ENCODE data around the gene SEMA6A. TPM values are rescaled to one million over a fixed set of nuclear protein-coding genes. Genes with fewer than 3 reads are reported as not detected.

Gene SEMA6A
- total and polyA plus RNA-seq, 2 experiments from 2014 or later = 233 to 400 TPM

- Histone ChIP-seq H3K4me2 (no peak overlapping the region), H4K20me1 (replicated peaks; ENCODE audit: insufficient read depth) (peaks cover 17% of the 10 kb centered on the region; the same call in 1 of the 2 replicates), H3K27ac (ENCODE audit: low read depth) (peak overlapping the region; percentile 55), H3K79me2 (replicated peaks; ENCODE audit: insufficient read depth) (0 out of 2 replicates have a peak, but pooled peaks cover 7% of the 10 kb centered on the region), H3K27me3 (ENCODE audit: insufficient read depth) (no peaks in the 10 kb centered on the region), H3K9me2 (ENCODE audit: insufficient read depth) (no peaks in the 10 kb centered on the region), H3F3A (replicated peaks; ENCODE audit: low read depth) (peaks cover 17% of the 10 kb centered on the region), H3K36me3 (ENCODE audit: insufficient read depth) (peaks cover 97% of the 10 kb centered on the region), H3K4me1 (ENCODE audit: insufficient read depth) (no peaks in the 10 kb centered on the region), H2AFZ (no peak overlapping the region), H3K4me3 (no peak overlapping the region)
- H3K9me3 Mint-ChIP-seq = no peaks in the 10 kb centered on the region
- H3K27me3 Mint-ChIP-seq (ENCODE audit: insufficient read depth, low read depth, poor library complexity) = peaks cover 7% of the 10 kb centered on the region
- no peak overlapping the region for H3K27ac Mint-ChIP-seq
- H3K4me3 Mint-ChIP-seq = no peak overlapping the region
- DNase-seq (ENCODE audit: low spot score) = no peak
- TF ChIP-seq POLR2AphosphoS5 (IDR thresholded peaks at IDR 0.05; ENCODE audit: low read depth) (no peak), ZNF331 (CRISPR knock-in tag; IDR thresholded peaks at IDR 0.05; ENCODE audit: low read depth) (no peak), CTCF (conservative IDR thresholded peaks at IDR 0.05; ENCODE audit: low read depth in 2 of 2) (no peak), REST (IDR thresholded peaks at IDR 0.05; ENCODE audit: unreplicated experiment) (no peak), EZH2 (IDR thresholded peaks at IDR 0.05; ENCODE audit: low read depth, unreplicated experiment) (no peak), JUNB (IDR thresholded peaks at IDR 0.05; ENCODE audit: unreplicated experiment) (no peak), NANOG (IDR thresholded peaks at IDR 0.05; ENCODE audit: borderline replicate concordance) (no peak), EZH2phosphoT487 (IDR thresholded peaks at IDR 0.05; ENCODE audit: unreplicated experiment) (no peak), STAT1 (IDR thresholded peaks at IDR 0.05; ENCODE audit: unreplicated experiment) (no peak), CREB1 (CRISPR knock-in tag; IDR thresholded peaks at IDR 0.05; ENCODE audit: low read depth) (no peak), ZNF114 (CRISPR knock-in tag; IDR thresholded peaks at IDR 0.05) (no peak)
- TF ChIP-seq, protein P1, sequence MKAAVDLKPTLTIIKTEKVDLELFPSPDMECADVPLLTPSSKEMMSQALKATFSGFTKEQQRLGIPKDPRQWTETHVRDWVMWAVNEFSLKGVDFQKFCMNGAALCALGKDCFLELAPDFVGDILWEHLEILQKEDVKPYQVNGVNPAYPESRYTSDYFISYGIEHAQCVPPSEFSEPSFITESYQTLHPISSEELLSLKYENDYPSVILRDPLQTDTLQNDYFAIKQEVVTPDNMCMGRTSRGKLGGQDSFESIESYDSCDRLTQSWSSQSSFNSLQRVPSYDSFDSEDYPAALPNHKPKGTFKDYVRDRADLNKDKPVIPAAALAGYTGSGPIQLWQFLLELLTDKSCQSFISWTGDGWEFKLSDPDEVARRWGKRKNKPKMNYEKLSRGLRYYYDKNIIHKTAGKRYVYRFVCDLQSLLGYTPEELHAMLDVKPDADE (IDR thresholded peaks at IDR 0.05) = no peak
- TF ChIP-seq, protein P2, sequence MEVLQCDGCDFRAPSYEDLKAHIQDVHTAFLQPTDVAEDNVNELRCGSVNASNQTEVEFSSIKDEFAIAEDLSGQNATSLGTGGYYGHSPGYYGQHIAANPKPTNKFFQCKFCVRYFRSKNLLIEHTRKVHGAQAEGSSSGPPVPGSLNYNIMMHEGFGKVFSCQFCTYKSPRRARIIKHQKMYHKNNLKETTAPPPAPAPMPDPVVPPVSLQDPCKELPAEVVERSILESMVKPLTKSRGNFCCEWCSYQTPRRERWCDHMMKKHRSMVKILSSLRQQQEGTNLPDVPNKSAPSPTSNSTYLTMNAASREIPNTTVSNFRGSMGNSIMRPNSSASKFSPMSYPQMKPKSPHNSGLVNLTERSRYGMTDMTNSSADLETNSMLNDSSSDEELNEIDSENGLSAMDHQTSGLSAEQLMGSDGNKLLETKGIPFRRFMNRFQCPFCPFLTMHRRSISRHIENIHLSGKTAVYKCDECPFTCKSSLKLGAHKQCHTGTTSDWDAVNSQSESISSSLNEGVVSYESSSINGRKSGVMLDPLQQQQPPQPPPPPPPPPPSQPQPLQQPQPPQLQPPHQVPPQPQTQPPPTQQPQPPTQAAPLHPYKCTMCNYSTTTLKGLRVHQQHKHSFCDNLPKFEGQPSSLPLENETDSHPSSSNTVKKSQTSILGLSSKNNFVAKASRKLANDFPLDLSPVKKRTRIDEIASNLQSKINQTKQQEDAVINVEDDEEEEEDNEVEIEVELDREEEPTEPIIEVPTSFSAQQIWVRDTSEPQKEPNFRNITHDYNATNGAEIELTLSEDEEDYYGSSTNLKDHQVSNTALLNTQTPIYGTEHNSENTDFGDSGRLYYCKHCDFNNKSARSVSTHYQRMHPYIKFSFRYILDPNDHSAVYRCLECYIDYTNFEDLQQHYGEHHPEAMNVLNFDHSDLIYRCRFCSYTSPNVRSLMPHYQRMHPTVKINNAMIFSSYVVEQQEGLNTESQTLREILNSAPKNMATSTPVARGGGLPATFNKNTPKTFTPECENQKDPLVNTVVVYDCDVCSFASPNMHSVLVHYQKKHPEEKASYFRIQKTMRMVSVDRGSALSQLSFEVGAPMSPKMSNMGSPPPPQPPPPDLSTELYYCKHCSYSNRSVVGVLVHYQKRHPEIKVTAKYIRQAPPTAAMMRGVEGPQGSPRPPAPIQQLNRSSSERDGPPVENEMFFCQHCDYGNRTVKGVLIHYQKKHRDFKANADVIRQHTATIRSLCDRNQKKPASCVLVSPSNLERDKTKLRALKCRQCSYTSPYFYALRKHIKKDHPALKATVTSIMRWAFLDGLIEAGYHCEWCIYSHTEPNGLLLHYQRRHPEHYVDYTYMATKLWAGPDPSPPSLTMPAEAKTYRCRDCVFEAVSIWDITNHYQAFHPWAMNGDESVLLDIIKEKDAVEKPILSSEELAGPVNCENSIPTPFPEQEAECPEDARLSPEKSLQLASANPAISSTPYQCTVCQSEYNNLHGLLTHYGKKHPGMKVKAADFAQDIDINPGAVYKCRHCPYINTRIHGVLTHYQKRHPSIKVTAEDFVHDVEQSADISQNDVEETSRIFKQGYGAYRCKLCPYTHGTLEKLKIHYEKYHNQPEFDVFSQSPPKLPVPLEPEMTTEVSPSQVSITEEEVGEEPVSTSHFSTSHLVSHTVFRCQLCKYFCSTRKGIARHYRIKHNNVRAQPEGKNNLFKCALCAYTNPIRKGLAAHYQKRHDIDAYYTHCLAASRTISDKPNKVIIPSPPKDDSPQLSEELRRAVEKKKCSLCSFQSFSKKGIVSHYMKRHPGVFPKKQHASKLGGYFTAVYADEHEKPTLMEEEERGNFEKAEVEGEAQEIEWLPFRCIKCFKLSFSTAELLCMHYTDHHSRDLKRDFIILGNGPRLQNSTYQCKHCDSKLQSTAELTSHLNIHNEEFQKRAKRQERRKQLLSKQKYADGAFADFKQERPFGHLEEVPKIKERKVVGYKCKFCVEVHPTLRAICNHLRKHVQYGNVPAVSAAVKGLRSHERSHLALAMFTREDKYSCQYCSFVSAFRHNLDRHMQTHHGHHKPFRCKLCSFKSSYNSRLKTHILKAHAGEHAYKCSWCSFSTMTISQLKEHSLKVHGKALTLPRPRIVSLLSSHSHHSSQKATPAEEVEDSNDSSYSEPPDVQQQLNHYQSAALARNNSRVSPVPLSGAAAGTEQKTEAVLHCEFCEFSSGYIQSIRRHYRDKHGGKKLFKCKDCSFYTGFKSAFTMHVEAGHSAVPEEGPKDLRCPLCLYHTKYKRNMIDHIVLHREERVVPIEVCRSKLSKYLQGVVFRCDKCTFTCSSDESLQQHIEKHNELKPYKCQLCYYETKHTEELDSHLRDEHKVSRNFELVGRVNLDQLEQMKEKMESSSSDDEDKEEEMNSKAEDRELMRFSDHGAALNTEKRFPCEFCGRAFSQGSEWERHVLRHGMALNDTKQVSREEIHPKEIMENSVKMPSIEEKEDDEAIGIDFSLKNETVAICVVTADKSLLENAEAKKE (CRISPR knock-in tag; IDR thresholded peaks at IDR 0.05) = no peak
- peaks cover 4% of the 10 kb centered on the region; the same call in 2 of the 3 replicates for H3K4me1 Mint-ChIP-seq
- ATAC-seq = no peak
- H3K36me3 Mint-ChIP-seq (ENCODE audit: low read depth) = peaks cover 97% of the 10 kb centered on the region
These were observed 96.1 kb downstream of the SEMA6A start for GRCh38 chr5:116478491-116478890.

All from GM23338 (cell line).